Activated gamma-delta T cell treated with anti-CD3 and anti-CD28 coated beads, Interleukin-2, amount 50 U/mL, for 16 hours (primary cell): ENCODE data around the gene ZNF12.
A peak's percentile ranks its signal among the peaks of the same experiment; 100 is the strongest.
"Not testable (repeated sequence)": the region's sequence is repeated elsewhere in the genome, so short reads cannot be mapped to it uniquely, and the experiment has no call there.

ENCODE experiments used
- DNase-seq: peaks from one replicate; pipeline ENCODE4 v3.0.0-alpha.2; 2020; ENCODE audit warnings: low read depth

The ZNF12 gene

DNA sequence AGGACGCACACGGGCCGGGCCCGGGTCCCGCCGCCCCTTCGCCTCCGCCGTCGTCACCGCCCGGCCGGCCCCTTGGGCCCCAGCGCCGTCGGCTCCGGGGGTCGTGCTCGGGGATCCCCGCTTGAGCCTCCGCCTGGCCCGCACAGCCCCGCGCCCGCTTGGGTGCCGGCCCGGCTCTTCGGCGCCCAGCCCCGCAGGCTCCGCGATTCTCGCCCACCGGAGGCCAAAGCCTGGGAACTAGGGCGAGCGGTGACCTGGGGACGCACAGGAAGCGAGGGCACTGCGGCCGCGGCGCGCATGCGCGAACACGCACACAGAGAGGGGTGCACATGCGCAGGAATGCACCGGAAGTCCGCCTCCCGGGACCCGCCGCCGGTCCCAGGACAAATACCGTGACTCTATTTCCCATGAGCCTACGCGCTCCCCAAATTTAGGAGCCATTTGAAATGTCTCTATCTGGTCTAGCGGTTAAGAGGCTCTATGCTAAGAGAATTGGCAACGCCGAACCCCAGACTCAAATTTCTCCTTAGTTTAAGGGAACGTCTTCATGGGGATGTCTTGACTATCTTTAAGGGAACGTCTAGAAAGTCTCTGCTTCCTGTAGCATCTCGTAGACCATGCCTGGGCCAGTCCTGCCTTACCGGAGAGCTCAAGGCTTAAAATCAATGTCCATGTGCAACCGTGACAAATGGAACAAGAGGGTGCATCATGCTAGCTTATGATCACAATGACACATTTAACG lies at the start of gene ZNF12:
TSS of gene ZNF12 (minus strand) at position 282 of the 742 bp plus-strand sequence. CDS start 1,774 bp downstream, outside the sequence.
- DNase-seq: peak; percentile 93

DNA sequence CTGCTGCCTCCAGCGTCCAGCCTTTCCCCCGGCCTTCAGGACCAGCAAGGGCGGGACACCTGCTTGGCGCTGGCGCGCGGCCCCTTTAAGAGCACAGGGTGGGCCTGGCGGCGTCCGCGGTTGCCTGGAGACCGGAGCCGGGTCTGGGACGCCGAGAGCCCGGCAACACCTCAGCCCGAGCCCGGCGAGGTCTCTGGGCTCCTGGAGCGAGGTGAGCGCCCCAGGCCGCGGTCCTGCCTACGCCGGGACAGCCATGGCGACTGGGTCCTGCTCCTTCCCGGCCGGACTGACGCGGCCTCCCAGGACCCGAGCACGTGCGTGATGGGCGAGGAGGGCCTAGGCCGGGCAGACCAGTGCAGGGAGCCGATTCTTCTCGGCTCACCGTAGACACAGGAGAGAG lies 47.2 kb upstream of the ZNF12 start, which contains the start of gene RSPH10B2:
TSS of gene RSPH10B2 (plus strand) at position 140 of the 400 bp plus-strand sequence. CDS start 3,575 bp downstream, outside the sequence.
- DNase-seq: not testable (repeated sequence)

DNA sequence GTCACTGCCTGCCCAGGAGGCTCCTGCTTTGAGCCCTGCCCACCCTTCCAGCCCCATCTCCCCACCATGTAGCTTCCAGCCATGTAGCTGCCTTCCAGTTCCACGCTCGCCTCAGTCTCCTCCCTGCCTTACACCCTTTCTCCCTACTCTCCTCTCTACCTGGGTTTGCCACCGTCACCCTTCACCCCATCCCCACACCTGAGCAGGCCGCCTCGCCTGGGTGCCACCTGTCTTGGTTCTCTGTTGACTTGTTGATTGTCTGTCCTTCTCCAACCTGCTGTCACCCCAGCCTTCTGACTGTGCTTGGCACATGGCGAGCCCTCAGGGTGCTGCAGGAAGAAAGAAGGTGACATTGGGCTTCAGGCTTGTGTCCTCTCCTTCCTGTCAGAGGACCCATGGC lies 43.4 kb upstream of the ZNF12 start:
- not testable (repeated sequence) for DNase-seq

DNA sequence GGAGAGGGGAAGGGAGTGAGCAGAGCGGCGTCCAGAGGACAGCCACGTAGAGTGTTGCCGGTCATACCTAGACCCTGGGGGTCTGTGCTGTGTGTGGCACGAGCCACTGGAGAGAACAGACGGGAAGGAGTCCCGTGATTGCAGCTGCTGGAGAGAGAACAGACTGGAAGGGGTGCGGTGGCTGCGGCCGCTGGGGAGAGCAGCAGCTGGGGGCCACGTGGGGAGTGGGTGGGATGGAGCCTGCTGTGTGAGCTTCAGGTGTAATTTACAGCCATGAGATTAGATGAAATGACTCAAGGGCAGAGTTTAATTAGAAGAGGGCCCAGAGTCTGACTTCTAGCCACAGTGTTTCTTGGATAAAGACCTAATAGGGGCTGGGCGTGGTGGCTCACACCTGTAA lies 42.6 kb upstream of the ZNF12 start:
- DNase-seq: not testable (repeated sequence)

DNA sequence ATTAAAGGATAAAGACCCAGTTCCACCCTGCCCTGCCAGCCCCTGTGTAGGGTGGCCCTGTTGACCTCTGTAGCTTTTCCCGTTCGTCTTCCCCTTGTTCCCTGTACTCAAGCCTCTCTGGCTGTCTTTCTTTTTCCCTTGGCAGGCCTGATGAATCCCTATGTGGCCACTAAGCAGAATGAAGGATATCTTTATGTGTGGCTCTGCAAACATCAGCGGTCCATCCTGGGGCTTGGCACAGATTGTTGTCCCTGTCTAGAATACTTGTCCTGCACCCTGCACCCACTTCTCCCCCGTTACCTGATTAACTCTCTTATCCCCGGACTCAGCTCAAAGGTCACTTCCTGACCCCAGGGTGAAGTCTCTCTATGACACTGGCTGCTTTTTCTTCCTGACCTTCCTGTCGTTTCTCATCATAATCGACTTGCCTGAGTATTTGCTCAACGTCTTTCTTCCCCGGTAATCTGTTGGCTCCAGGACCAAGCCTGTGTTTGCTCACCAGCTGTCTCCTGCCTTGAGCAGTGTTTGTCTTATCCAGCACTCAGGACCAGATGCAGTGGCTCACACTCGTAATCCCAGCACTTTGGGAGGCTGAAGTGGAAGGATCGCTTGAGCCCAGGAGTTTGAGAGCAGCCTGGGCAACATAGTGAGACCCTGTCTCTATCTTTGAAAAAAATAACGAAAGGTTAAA lies 37.8 kb upstream of the ZNF12 start:
- DNase-seq: not testable (repeated sequence)

DNA sequence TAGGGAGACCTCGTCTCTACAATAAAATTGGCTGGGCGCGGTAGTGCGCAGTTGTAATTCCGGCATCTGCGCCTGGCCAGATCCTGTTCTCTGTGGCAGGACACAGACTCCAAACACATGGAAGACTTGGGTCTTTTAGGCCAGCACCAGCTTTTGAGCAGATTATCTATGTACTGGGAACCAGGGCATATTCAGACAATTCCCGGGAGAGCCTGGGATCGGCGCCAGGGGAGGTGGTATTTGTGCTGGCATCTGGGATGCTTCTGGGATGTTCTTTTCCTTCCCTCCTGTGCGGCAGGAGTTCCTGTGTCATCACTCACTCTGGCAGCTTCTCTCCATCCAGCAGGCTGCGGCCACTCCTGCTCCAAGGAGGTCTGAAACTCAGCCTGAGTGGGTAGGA lies 31.7 kb upstream of the ZNF12 start:
- DNase-seq: not testable (repeated sequence)

DNA sequence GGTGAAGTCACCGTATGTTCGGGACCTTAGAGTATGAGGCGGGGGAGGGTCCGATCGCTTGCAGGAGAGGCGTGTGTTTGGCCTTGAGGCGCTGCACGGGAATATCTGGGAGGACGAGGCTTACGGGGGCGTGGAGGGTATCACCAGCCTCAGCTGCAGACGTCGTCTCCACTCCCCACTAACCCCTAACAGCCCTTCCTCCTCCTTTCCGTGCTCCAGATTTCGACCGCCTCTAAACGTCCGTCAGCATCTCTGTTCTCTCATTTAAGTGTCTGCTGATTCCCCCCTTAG lies 23.5 kb upstream of the ZNF12 start:
- no peak for DNase-seq

DNA sequence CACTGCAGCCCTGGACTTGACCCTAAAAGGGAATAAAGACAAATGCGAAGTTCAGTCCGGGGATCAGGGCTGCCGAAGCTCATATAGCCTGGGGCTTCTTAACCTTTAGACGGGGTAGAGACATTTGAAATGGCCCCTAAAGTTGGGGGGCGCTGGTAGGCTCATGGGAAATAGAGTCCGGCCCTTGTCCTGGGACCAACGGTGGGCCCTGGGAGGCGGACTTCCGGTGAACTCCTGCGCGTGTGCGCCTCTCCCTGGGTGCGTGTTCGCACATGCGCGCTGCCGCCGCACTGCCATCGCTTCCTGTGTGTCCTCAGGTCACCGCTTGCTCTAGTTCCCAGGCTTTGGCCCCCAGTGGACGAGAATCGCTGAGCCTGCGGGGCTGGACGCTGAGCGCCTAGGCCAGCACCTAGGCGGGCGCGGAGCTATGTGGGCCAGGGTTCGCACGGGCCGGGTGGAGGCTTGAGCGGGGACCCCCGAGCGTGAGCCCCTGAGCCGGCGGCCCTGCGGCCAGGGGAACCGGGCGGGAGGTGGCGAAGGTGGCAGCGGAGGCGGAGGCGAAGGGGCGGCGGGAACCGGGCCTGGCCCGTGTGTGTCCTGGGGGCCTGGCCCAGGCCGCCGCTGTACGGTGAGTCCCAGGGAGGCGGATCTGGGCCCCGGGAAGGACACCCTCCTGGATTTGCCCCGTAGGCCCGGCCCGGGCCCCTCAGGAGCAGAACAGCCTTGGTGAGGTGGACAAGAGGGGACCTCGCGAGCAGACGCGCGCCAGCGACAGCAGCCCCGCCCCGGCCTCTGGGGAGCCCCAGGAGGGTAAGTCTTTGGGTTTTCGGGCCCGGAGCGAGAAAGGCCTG lies 23.0 kb upstream of the ZNF12 start:
- peak; percentile 74 for DNase-seq

DNA sequence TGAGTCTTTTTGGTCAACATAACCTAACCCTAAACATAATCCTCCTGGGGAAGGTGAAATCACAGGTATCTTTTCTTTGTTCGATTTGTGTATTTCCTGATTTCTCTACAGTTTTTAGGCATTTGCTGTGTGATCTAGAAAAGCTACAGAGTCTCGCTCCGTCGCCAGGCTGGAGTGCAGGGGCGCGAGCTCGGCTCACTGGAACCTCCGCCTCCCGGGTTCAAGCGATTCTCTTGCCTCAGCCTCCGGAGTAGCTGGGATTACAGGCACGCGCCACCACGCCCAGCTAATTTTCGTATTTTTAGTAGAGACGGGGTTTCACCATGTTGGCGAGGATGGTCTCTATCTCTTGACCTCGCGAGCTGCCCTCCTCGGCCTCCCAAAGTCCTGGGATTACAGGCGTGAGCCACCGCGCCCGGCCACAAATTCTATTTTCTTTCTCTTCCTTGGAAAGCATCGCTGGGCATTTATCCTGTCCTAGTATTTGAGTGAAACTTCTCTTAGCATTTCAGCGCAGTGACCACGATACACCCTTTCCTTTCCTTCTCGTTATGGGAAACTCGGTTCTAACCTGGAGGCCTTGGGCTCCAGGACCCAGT lies 22.2 kb upstream of the ZNF12 start:
- DNase-seq: not testable (repeated sequence)

DNA sequence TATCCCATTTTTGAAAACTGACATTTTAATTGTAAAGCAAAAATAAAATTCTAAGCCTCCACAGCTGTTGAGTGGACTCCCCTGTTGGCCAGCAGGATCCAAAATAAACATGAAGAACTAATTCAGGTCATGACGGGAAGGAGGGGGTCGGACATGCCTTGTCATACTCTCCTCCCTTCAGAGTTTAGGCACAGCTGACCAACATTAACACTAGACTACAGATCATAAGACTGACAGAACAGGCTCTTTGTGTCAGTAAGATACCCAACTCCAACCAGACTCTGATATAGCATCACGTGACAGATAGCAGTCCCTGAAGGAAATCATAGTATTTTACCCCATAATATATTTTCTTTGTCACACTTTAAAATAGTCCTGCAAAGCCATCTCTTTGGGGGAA lies 20.9 kb upstream of the ZNF12 start:
- no peak for DNase-seq

DNA sequence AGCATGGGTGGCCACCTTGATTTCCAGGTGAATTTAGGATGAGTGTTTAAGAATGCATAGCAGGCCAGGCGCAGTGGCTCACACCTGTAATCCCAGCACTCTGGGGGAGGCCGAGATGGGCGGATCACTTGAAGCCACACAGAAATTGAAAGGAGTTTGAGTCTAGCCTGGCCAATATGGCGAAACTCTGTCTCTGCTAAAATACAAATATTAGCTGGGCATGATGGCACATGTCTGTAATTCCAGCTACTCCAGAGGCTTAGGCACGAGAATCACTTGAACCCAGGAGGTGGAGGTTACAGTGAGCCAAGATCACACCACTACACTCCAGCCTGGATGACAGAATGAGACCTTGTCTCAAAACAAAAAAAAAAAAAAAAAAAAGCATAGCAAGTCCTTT lies 19.6 kb upstream of the ZNF12 start:
- not testable (repeated sequence) for DNase-seq

DNA sequence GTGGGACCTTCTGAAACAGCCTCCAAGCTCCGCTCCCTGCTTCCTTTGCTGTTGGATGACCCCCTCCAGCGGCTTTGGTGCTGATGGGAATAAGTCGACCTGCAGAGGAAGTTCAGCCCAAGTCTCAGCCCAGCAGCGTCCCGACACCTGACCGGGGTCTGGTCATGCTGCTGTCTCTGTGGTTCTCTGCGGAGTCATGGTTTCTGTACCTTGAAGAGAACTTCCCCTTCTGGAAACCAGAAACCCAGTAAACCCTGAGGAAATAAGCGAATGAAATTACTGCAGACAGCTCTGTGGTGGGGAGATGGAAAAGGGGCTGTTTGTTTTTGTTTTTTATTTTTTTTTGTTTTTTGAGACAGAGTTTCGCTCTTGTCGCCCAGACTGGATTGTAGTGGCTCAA lies 18.3 kb upstream of the ZNF12 start:
- DNase-seq: no peak

DNA sequence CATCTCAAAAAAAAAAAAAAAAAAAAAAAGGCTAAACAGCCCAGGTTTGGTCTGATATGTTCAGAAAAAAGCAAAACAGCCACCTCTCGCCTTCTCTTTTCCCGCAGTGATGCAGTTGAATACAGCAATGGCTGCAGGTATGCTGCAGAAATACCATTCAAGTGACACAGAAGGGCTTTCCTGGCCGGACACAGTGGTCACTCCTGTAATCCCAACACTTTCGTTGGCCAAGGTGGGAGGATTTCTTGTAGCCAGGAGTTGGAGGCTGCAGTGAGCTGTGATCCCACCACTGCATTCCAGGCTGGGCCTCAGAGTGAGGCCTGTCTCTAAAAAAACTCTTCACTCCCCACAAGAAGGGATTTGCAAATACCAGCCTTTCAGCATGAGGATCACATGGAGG lies 17.6 kb upstream of the ZNF12 start:
- DNase-seq: not testable (repeated sequence)

DNA sequence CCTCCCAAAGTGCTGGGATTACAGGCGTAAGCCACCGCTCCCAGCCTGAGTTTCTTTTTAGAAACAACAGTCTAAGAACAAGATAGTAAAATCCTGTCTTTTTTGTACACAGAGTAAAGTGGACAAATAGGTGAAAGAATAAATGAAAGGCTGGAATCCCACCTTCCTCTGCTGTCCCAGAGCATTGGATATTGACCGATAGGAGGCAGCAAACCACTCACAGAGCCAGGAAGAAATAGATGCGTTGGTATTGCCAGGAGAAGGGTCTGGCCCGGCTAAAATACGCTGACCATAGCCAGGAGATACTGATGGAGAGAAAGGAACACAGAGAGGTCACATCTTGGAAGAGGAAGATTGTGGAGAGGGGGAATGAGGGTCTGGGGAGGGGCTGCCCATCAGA lies 11.4 kb upstream of the ZNF12 start:
- no peak for DNase-seq

DNA sequence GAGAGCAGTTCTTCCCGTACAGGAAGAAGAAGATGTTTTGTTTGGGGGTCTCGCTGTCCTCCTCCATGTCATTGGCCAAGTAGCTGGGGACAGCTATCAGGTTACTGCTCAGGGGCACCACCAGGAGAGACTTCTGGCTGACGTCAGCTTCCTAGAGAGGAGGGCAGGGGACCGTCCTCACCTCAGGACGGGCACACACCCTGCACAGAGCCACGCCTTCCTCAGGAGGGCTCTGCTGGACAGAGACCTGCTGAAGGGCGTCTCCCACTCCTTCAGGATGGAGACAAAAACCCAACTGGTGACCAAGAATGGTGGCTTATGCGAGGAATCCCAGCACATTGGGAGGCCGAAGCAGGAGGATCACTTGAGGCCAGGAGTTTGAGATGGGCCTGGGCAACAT lies 9.2 kb upstream of the ZNF12 start:
- DNase-seq: not testable (repeated sequence)

DNA sequence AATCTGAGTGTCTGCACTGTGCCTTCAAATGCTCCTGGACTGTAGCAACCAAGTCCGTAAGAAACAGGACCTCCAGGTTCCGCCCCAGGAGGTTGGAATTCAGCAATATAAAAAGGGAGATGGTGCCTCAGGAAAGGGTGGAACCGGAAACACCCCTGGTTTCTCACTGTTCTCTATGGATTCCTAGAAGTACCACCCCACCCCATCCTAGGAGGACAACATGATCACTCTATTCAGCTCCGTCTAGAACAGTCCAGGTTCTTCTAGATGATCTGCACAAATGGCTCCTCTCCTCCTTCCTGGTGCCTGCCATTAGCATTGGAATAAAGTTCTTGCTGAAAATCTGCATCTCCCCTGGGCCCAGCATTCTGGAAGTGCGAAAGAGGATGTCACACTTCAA lies 7.6 kb upstream of the ZNF12 start:
- no peak for DNase-seq

DNA sequence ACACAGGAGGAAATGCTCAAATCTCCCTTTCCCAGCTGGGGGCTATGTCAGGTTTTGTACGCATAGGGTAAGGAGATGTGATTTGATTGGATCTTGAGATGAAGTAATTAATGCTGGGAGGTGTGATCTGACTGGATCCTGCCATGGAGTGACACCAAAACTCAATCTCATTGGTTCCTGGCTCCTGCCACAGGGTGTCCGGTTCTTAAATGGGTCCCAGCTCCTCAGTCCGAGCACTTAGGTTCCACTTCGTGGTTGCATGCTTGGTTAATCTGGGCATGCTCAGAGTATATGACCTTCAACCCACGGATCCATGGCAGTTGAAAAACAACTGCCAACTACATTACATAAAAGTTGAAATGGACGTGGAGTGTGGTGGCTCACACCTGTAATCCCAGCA lies 3.1 kb upstream of the ZNF12 start:
- no peak for DNase-seq

DNA sequence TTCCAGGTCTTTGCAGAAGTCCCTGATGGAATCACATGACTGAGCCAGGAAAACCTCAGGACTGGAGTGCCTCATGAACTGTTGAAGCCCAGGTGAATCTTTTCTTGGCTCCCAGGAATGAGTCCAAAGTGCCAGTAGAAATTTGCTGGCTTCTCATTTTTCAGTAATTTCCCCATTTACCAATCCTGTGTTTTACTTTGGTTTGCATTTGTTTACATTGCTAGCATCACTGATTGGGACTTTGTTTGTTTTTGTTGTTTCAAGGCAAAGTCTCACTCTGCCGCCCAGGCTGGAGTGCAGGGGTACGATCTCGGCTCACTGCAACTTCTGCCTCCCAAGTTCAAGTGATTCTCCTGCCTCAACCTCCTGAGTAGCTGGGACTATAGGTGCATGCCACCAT lies 1.6 kb upstream of the ZNF12 start:
- no peak for DNase-seq

DNA sequence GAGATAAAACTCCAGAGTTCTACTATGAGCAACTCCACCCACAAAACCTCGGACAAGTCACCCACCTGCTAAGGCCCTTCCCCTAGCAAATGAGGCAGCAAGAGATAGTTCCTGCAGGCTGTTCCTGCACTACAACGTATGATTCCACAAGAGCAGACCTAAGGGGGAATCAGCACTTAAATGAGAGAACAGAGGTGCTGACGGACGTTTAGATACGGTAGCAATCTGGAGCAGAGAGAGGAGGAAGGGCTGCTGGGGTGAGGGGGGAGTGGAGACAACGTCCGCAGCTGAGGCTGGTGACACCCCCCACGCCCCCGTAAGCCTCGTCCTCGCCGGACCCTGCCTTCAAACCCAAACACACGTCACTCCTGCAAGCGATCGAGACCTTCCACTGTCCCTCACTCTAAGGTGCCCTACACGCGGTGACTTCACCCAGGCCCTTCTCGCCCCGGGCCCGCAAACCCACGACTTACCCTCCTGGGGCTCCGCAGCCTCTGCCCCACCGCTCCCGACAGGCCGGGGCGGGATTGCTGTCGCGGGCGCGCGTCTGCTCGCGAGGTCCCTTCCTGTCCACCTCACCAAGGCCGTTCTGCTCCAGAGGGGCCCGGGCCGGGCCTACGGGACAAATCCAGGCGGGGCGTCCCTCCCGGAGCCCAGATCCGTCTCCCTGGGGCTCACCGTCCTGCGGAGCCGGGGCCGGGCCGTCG lies 635 bp downstream of the ZNF12 start:
- no peak for DNase-seq

DNA sequence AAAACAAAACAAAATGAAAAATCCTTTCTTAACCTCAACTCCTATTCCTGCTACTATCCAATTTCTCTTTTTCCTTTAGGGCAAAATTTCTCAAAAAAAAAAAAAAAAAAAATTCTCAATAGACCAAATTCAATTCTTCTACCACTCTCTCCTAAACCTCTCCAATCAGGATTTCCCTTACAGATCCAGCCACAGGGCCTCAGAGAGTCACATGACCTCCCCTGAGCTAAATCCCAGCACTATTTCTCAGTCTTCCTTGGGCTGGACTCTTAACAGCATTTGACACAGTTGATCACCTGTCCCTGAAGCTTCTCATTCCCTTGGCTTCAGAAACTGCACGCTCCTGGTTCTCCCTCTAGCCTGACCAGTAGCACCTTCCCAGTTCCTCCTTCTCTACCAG lies 4.9 kb downstream of the ZNF12 start:
- DNase-seq: no peak

DNA sequence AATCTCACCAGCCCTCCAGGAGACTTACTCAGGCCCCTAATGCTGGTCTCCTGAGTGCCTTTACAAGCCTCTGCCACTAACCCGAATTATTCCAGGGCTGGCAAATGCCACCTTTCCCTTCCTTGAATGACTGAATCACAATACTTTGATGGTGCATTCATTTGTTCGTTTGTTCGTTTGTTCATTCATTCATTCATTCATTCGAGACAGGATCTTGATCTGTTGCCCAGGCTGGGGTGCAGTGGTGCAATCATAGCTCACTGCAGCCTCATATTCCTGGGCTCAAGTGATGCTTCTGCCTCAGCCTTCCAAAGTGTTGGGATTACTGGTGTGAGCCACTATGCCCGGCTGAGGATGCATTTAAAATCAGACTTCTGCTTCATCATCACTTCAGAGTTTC lies 6.0 kb downstream of the ZNF12 start:
- no peak for DNase-seq

DNA sequence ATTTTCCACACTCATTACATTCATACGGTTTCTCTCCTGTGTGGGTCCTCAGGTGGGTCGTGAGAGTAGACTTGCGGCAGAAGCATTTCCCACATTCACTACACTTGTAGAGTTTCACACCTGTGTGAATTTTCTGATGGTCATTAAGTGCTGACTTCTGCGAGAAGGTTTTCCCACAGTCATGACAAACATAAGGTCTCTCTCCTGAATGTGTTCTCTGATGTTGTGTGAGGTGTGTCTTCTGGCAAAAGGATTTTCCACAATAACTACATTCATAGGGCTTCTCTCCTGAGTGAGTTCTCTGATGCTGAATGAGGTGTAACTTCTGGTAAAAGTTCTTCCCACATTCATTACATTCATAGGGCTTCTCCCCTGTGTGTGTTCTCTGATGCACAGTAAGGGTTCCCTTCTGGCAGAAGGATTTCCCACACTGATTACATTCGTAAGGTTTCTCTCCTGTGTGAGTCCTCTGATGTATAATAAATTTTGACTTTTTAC lies 15.1 kb downstream of the ZNF12 start:
- DNase-seq: no peak
